GM19043 (cell line): ENCODE results near the gene NME7.
A peak's percentile ranks its signal among the peaks of the same experiment; 100 is the strongest.
"Not testable (repeated sequence)": the region's sequence is repeated elsewhere in the genome, so short reads cannot be mapped to it uniquely, and the experiment has no call there.

ENCODE experiments used
- ATAC-seq: cut with Tn5 transposase; IDR thresholded peaks from one replicate; pipeline ENCODE4 v1.9.1; 2021; ENCODE audit warnings: low read depth; ENCODE audit not compliant: unreplicated experiment

NME7 gene

GRCh38 chr1:169367686-169368405, at the start of gene NME7, which contains the start of gene BLZF1:
Gene NME7, minus strand, starts transcription at chr1:169367797. Its CDS starts 87 bp downstream, at chr1:169367710.
Gene BLZF1, plus strand, starts transcription at chr1:169368195. Its CDS starts 1,328 bp downstream, at chr1:169369523.
- peak; percentile 96 for ATAC-seq

DNA sequence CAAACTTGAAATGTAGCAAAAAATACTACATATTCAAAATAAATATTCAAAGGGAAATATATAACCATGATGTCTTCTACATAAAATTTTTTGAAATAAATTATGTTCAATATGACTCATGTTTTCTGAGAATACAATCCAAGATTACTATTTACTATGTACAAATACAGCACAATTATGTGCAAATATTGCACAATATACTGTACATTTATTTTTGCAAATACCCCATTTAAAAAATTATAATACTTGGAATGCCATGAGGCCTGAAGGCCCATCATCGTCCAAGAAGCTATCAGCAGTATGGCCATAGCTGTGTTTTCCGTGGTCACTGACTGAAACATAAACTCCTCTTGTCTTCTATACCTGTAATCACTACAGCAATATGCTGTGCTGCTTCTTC, 47.4 kb upstream of the NME7 start:
- no peak for ATAC-seq

DNA sequence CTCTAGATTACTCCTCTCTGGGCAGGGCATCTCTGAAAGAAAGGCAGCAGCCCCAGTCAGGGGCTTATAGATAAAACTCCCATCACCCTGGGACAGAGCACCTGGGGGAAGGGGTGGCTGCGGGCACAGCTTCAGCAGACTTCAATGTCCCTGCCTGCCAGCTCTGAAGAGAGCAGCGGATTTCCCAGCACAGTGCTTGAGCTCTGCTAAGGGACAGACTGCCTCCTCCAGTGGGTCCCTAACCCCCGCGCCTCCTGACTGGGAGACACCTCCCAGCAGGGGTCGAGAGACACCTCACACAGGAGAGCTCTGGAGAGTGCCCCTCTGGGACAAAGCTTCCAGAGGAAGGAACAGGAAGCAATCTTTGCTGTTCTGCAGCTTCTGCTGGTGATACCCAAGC, 40.7 kb upstream of the NME7 start:
- not testable (repeated sequence) for ATAC-seq

- not testable (repeated sequence) for ATAC-seq
Observed at GRCh38 chr1:169402578-169402977, 35.0 kb upstream of the NME7 start.

DNA sequence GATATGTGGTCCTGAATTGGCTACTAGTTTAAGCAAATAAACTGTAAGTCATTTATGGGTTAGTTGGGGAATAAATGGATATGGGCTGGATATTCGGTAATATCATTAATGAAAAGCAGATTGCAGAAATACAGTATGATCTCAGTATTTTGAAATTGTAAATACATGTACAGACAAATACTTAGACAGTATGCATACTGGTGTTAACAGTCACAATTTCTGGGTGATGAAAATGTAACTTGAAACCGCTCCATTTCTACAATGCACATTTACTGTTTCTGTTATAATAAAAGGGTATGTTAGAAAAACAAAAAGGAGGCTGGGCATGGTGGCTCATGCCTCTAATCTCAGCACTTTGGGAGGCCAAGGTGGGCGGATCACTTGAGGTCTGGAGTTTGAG, 28.4 kb upstream of the NME7 start:
- no peak for ATAC-seq

- ATAC-seq: no peak
Observed at GRCh38 chr1:169392406-169392805, 24.8 kb upstream of the NME7 start.

GRCh38 chr1:169390303-169390702, 22.7 kb upstream of the NME7 start:
- ATAC-seq: peak; percentile 82

DNA sequence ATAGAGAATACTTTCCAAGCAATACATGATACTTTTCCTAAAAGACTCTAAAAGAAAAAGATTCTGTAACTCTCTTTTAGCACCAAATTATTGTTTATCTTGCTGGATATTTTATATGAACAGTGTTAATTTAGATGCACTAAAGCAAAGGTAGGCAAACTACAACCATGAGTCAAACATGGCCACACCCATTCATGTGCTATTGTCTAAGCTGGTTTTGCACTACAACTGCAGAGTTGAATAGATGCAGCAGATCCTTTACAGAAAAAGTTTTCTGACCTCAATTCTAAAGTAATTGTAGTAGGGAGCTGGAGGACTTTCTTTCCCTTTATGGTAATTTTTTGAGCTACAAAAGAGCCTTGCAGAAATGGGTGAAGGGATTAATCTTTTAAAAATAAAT, 19.8 kb upstream of the NME7 start:
- no peak for ATAC-seq

GRCh38 chr1:169383449-169383848, 15.9 kb upstream of the NME7 start:
- no peak for ATAC-seq

DNA sequence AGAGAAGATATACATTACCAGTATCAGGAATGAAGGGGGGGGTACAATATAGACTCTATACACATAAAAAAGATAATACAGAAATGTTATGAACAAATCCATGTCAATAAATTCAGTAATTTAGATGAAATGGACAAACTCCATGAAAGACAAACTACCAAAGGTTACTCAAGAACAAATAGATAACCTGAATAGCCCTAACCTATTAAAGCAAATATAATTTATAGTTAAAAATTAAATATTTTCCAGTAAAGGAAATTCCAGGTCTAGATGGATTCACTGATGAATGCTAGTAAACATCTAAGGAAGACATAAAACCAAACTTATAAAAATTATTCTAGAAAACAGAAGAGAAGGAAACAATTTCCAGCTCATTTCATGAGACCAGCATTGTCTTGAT, 13.6 kb upstream of the NME7 start:
- no peak for ATAC-seq

DNA sequence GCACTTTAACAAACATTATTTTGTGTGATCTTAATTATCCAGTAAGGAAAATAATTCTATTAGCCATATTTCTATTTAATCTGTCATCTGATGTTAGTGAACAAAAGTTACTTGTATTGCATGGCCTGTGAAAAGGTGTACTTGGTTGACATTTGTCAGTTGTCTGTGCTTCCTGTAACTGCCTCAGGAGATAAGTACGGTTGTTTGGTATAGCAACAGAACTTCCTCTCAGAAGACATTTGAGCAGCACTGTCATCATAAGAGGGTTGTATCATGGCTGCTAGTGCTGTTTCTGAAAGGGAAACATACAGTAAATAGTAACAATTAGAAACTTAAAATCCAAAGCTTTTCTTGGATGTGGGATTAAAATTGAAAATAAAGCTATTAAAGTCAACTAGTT, 3.8 kb upstream of the NME7 start:
- no peak for ATAC-seq

GRCh38 chr1:169368406-169368769, 791 bp upstream of the NME7 start:
- ATAC-seq: no peak

DNA sequence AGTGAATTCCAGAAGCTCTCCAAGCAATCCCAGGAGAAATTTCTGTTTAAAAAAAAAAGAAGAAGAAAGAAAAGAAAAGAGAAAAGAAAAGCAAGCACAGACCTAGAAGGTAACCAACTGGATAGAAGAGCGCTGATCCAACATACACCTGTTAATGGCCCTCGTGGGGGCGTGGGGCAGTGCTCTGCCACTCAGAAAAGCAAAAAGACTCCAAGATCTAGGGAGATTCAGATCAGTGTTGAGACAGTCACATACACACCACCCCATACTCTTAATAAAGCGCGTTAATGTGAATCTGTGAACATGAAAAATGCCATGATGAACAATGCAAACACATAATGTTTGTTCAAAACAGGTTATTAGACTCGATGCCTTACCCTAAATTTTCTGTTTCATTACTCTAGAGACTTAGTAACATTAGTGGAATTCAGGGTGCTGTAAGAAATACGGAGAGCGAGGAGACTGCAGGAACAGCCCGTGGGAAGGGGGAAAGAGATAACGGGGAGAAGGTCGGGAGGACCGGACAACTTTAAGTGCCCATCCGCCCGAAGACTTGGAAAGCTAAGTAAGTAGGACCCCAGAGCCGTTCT, 406 bp downstream of the NME7 start:
- ATAC-seq: no peak

DNA sequence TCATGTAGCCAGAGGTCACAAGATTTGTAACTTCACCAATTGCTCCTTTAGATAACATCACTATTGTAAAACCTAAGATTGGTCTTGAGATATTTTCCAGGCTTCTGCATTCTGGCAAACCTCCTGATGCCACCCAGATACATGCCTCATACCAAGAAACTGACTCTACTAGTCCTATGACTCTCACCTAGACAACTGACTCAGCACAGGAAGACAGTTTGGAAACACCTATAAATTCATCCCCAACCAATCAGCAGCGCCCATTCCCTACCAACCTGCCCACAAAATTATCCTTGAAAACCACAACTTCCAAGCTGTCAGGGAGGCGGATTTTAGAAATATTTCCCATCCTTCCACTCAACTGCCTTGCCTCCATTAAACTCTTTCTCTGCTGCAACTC, 2.6 kb downstream of the NME7 start:
- ATAC-seq: no peak

GRCh38 chr1:169363046-169363730, 4.4 kb downstream of the NME7 start:
- ATAC-seq: no peak

DNA sequence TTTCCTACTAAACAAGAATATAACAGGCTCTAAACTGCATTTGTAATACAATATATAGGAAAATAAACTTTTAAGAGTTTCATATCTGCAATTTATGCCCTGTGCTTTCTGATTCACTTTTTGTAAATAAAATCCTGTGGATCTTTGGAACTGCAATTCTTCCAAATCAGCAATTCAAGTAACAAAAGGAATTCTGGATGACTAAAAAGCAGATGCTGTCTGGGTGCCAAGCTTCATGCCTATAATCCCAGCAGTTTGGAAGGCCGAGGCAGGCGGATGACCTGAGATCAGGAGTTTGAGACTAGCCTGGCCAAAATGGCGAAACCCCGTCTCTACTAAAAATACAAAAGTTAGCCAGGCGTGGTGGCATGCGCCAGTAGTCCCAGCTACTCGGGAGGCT, 6.3 kb downstream of the NME7 start:
- no peak for ATAC-seq

GRCh38 chr1:169360415-169360814, 7.2 kb downstream of the NME7 start:
- ATAC-seq: no peak

DNA sequence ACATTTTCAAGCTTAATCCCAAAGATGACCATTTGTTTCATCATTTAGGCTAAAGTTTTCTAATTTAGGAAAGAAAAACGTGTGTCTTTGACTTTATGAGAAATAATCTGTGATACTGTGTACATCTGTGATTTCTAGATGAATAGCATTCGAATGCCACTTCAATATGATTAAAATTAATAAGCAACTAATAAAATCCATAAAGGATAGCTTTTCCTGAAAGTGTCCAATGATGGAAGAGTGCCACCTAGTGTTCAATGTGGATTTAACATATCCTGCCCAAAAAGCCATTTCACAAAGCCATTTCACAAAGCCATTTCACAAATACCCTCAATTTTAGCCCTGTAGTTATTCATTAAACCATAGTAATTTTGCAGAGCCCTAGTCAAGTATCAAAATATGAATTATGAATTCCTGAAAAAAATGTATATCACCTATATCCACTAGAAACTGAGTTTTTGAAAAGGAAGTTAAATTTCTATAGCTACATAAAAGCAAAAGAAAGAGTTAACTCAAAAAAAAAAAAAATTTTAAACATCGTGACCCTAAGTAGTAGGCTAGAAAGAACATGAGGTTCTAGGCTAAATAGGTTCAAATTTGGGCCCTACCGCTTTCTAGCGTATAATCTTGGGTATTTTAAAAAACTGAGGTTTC, 19.1 kb downstream of the NME7 start:
- ATAC-seq: no peak

- no peak for ATAC-seq
Observed at GRCh38 chr1:169347688-169348382, 19.8 kb downstream of the NME7 start.

GRCh38 chr1:169346036-169346589, 21.5 kb downstream of the NME7 start:
- ATAC-seq: no peak
